HEK293 (cell line): ENCODE measurements around the gene TBX3.

Source experiments
- ZNF214 ChIP-seq: fragments of 450-650 bp; formaldehyde crosslinking; IDR thresholded peaks from 2 replicates; pipeline ENCODE4 v1.5.1; 2017; ENCODE audit warnings: missing biosample characterization, mild to moderate bottlenecking, missing genetic modification characterization, borderline replicate concordance
- ZSCAN16 ChIP-seq: fragments of 450-650 bp; formaldehyde crosslinking; IDR thresholded peaks from 2 replicates; pipeline ENCODE4 v1.5.1; 2016; ENCODE audit warnings: missing biosample characterization, missing genetic modification characterization

- TF ChIP-seq ZSCAN16 (no peak), ZNF214 (tag by site-specific recombination) (no peak)
Measured at GRCh38 chr12:114687802-114688201, 3.8 kb upstream of the TBX3 start.
